C1 segment of cervical spinal cord (tissue), 14 donors: ENCODE results near the gene VSTM2A.
"Not testable (repeated sequence)": the region's sequence is repeated elsewhere in the genome, so short reads cannot be mapped to it uniquely, and the experiment has no call there.

ENCODE experiments used
- DNase-seq, 14 donors: peaks; one replicate each; lab custom pipeline; 2025; lab: John Stamatoyannopoulos, UW

Gene VSTM2A

GRCh38 chr7:54541669-54542625 lies at the start of gene VSTM2A:
TSS of gene VSTM2A (plus strand) at chr7:54542375. CDS start at chr7:54542731, 356 bp downstream.
- DNase-seq: peak in 1 of 14 donors; percentile 13

GRCh38 chr7:54504531-54504930 lies 37.6 kb upstream of the VSTM2A start:
- not testable (repeated sequence) for DNase-seq

- DNase-seq: no peak
These were observed 12.6 kb upstream of the VSTM2A start for GRCh38 chr7:54529568-54529967.

DNA sequence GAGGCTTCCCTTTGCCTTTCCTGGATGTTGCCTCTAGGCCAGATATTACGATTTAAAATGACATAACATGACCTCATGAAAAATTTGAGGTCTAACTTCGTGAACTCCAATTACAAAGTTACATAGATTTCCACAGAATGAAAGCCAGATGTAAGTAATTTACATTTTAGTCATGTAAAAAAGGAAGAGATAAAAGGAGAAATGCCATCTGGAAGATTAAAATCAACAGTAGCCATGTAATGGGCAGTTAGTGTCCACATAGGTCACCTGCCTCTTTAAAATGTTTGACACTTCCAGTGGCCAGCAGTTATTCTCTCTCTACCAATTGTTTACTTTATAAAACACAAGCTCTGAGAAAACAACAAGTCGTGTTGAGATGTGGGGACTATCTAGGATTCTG lies 4.1 kb upstream of the VSTM2A start:
- no peak for DNase-seq

- DNase-seq: no peak
These were observed 895 bp downstream of the VSTM2A start for GRCh38 chr7:54543051-54543488.

DNA sequence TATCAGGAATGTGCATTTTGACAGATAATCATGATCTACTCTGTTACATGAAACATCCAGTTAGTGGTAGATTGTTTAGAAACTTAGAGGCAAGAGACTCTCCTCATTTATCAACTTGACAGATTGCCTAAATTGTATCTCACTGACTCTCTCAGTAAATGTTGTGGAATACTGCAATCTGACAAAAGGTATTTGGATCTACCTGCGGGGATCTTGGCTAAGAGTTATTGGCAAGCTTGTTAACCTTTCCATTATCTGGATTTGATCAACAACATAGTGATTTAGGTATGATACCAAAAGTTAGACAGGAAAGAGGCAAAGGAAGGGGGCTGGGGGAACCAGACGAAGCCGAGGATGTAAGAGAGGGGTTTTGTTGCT lies 2.0 kb downstream of the VSTM2A start:
- DNase-seq: no peak

GRCh38 chr7:54544527-54545240 lies 2.5 kb downstream of the VSTM2A start:
- DNase-seq: no peak

- DNase-seq: no peak
These were observed 3.0 kb downstream of the VSTM2A start for GRCh38 chr7:54545241-54545563.

DNA sequence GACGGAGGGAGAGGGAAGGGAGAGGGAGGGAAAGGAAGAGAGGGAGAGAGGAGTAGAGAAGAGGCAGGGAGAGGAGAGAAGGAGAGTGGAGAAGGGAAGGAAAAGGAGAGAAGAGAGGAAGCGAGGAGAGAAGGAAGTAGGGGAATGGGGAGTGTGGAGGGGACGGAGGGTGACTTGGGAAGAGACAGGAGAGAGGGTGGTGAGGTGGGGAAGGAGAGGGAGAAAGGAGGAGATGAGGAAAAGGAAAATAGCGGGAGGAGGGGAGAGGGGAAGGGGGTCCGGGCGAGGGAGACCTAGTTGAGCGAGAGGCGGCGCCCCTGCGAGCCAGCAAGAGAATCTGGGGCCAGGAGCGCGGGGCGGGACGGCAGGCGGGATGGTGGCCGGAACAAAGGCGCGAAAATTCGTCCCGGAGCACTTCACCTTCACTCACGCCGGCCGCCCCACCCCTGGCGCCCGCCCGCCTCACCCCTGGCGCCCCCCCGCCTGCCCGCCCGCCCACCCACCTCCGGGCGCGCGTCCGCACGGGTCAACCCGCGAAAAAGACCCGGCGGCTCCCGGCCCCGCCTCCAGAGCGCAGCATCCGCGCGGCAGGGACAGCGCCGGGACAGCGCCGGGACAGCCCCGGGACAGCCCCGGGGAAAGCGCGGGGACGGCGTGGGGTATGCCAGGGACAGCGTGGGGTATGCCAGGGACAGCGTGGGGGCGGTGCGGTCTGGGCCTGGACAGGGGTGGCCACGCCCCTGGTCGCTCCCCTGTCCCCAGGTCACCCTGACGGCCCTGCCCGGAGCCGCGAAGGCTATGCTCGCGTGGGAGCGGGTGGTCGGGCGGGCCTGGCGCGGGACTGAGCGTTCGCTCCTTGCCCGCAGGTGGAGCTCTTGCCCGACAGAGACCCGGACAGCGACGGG lies 4.2 kb downstream of the VSTM2A start:
- peak in 1 of 14 donors; percentile 14 for DNase-seq

DNA sequence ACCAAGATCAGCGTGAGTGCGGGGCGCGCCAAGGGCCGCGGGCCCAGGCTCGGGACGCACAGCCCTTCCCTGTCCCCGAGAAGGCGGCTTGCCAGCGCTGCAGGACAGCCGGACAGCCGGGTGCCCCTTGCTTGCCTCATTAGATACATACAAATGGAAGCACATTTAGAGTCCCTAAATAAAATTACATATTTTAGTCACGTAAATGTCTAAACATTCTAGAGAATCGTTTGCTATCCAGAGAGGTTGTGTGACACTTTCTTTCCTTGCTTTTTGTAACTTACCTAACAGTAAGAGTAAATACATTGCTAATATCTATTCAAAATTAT lies 4.8 kb downstream of the VSTM2A start:
- DNase-seq: no peak

- DNase-seq: no peak
These were observed 8.3 kb downstream of the VSTM2A start for GRCh38 chr7:54550471-54550870.

- no peak for DNase-seq
These were observed 13.9 kb downstream of the VSTM2A start for GRCh38 chr7:54556121-54556520.

GRCh38 chr7:54559401-54559800 lies 17.2 kb downstream of the VSTM2A start:
- no peak for DNase-seq

DNA sequence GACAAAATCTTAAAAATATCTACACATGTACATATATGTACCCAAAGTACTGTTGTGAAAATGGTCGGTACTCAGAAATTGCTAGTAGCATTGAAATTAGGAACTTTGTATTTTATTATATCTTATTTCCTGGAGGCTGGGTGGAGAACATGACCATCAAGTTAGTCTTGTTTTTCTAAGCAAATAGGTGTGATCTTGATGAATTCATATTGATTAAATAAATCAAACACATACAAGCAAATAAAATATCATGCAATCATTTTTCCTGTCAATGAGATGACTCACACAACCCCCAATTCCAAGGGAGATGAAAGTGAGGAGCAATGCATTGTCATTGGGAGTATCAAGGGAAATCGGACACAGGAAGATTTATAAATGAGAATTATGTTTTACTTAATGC lies 18.0 kb downstream of the VSTM2A start:
- no peak for DNase-seq

DNA sequence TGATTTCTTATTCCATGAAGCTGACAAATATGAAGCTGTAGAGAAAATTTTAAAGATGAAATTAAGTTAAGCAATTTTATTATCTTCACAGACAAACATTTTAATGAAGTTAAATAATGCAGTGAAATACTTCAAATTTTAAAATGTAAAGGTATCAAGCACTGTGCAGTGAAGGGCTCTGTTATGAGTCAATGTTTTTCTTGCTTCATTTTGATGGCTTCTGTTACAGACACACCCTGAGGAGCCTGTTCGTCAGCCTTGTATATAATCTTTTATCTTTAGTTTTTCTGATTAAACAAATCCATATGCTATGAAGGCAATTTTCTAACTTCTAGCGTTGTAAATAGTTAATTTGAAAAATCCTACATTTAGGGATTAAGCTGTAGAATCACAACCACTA lies 18.5 kb downstream of the VSTM2A start:
- DNase-seq: no peak

GRCh38 chr7:54563329-54563916 lies 21.2 kb downstream of the VSTM2A start:
- DNase-seq: no peak

GRCh38 chr7:54565432-54565831 lies 23.3 kb downstream of the VSTM2A start:
- no peak for DNase-seq

- no peak for DNase-seq
These were observed 39.3 kb downstream of the VSTM2A start for GRCh38 chr7:54581511-54581910.

DNA sequence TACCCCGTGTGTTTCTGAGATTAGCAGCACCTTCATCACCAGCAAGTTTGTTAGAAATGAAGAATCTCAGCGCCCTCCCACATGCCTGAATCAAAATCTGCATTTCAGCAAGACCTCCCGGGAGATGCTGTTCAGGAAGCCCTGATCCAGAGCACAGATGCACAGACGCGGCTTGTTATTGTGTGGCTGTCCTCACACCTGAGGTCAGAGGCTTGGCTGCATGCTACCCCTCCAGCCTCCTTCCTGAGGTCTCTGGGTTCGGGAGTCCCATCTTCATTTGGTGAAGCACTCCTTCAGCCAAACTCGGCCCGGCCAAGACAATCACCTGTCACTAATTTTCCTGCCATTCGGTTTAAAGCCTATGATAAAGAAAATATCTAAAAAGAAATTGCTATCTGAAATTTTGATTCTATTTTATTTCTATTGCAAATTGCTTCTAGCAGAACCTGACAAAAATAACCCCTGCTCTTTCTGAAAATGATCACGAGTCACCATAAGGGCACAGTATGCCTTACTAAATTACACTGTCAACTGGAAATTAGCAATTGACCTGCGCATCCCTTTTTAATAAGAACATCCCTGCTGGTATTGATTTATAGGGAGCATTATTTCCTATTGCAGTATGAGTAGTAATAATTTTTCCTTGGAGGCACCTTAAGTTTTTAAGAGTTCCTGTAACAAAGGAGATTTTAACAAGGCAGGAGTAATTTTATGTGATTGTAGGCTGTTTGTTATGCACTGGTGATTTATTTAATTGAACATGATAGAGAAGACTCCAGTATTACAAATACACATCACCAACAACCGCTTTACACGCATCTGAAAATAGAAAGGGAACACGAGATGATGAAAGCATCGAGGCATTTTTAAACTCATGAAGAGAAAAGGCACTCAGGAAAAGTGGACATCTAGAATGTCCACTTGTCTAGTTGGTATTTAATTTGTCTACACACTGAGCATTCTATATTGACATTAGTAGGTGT lies 49.5 kb downstream of the VSTM2A start:
- no peak for DNase-seq

DNA sequence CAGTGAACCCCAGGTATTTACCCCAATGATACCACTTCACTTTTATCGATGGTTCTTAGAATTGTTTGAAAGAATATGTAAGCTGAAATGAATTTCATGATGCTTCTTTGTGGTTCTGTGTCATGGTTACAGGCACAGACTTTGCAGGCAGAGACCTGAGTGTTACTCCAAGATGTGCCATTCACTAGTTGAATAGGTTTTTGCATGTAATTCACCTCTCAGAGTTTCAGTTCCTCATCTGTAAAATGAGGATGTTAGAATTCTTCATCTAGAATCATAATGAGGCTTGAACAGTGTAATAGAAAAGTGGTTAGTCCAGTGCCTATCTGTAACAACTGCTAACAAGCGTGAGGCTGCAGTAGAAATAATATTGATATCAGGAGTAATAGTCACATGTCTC lies 54.6 kb downstream of the VSTM2A start:
- DNase-seq: no peak
